Cardiac ventricle fibroblast (primary cell): ENCODE results near the gene AADACL4. TPM values are rescaled to one million over a fixed set of nuclear protein-coding genes. Genes with fewer than 3 reads are reported as not detected.

Source experiments
- total RNA-seq: library from RNA; depleted of rRNA; stranded (reverse); fragments of >200 nt; gene quantifications from 2 replicates; pipeline ENCODE4 v1.2.3, GENCODE V29; 2015

AADACL4 gene
- total RNA-seq: not detected in 2 replicates

GRCh38 chr1:12643785-12644184, at the start of gene AADACL4:
Gene AADACL4, plus strand, starts transcription at chr1:12644085. Its CDS starts 462 bp downstream, at chr1:12644547.

DNA sequence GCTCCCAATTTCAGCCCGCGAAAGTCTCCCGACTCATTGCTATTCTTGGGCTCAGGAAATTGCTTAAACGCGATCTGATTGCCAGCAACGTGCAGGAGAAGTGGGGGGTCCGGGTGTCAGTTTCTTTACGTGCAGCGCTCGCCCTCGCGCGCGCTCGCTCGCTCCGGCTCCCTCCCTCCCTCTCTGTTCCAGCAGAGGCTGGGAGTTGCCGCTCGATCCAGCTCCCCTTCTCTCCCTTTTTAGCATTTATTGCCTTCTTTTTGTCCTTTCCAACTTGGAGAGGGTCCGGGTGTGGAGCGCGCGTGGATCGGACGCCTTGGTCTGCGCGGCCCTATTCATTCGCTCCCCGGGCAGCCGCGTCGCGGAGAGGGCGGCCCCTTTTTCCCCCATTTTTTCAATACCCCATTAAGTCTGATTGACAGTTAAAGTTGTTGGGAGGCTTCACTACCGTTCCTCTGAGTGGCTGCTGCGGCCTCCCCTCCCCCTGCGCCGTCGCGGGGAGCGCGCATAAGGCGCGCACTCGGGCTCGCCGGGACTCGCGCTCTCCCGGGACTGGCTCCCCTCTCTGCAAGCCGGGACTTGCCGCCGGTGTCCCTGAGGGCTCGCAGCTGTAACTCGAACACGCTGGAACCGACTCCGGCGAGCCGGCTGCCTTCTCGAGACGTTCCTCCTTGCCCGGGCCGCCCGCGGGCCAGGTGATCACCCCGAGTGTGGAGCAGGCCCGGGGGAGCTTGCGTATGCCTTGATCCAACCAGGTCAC, 25.8 kb upstream of the AADACL4 start, which contains the start of gene DHRS3:
Gene DHRS3 (minus strand): TSS at position 310 of the 760 bp plus-strand sequence. CDS start 862 bp downstream, outside the sequence.

GRCh38 chr1:12715896-12716437, 72.1 kb downstream of the AADACL4 start, which contains the start of gene AADACL3:
Gene AADACL3, plus strand, starts transcription at chr1:12716110. Its CDS starts 67 bp downstream, at chr1:12716177.

Other genes with a start within 250 kb of the AADACL4 start
- 4.6 and 8.2 TPM in 2 replicates for gene DHRS3, start 25.9 kb upstream of the AADACL4 start, total RNA-seq
- not detected in 2 replicates for gene AADACL3, start 72.0 kb downstream of the AADACL4 start, total RNA-seq
- gene CFAP107, start 102.1 kb downstream of the AADACL4 start, total RNA-seq: not detected in 2 replicates
- gene PRAMEF12, start 129.7 kb downstream of the AADACL4 start, total RNA-seq: not detected in 2 replicates
- not detected in 2 replicates for gene PRAMEF1, start 147.3 kb downstream of the AADACL4 start, total RNA-seq
- gene PRAMEF11, start 187.3 kb downstream of the AADACL4 start, total RNA-seq: not detected in 2 replicates
- not detected in 2 replicates for gene HNRNPCL1, start 204.6 kb downstream of the AADACL4 start, total RNA-seq
- not detected in 2 replicates for gene PRAMEF2, start 213.0 kb downstream of the AADACL4 start, total RNA-seq
- gene PRAMEF4, start 242.1 kb downstream of the AADACL4 start, total RNA-seq: not detected in 2 replicates